CD8-positive, alpha-beta memory T cell (primary cell): Measurements from ENCODE around the gene ATG4A. TPM values are rescaled to one million over a fixed set of nuclear protein-coding genes. Genes with fewer than 3 reads are reported as not detected.

Experiments
- CTCF ChIA-PET: fragments of 350-600 bp; sonication (Branson Sonifier 250); formaldehyde crosslinking; loops from one replicate; lab custom pipeline; 2021; ENCODE audit warnings: antibody characterized with exemption; lab: Charles Lee
- POLR2A ChIA-PET: fragments of 350-600 bp; sonication (Branson Sonifier 250); formaldehyde crosslinking; loops from one replicate; lab custom pipeline; 2021; ENCODE audit warnings: antibody characterized with exemption; lab: Charles Lee
- DNase-seq, 5 donors: peaks; one replicate each; pipeline versions ENCODE4 v3.0.0 to v3.0.0-alpha.2; 2020 to 2022; ENCODE audit warnings: mixed read lengths in 1 of 5
- H3K27ac ChIP-seq: one replicate; pipeline ENCODE4 v1.7.0; 2013; ENCODE audit warnings: low read depth, mild to moderate bottlenecking, low read length, moderate library complexity
- H3K27me3 ChIP-seq: 2 replicates; pipeline ENCODE4 v1.7.0; 2013; ENCODE audit warnings: low read length, mild to moderate bottlenecking; ENCODE audit not compliant: insufficient read depth, poor library complexity, severe bottlenecking
- H3K36me3 ChIP-seq: 2 replicates; pipeline ENCODE4 v1.7.0; 2013; ENCODE audit warnings: mild to moderate bottlenecking, low read length, moderate library complexity; ENCODE audit not compliant: insufficient read depth
- H3K4me1 ChIP-seq: 2 replicates; pipeline ENCODE4 v1.7.0; 2013; ENCODE audit warnings: mild to moderate bottlenecking, low read length, moderate library complexity; ENCODE audit not compliant: insufficient read depth
- H3K4me3 ChIP-seq: 2 replicates; pipeline ENCODE4 v1.7.0; 2013; ENCODE audit warnings: mild to moderate bottlenecking, low read length
- H3K9me3 ChIP-seq: 2 replicates; pipeline ENCODE4 v1.7.0; 2013; ENCODE audit warnings: mild to moderate bottlenecking, low read length
- H3K27ac Mint-ChIP-seq, 8 donors: one replicate each; pipeline ENCODE4 v1.8.0; 2020 to 2021; ENCODE audit warnings: mixed read lengths in 8 of 8, mild to moderate bottlenecking in 6 of 8, inconsistent platforms in 3 of 8, moderate library complexity in 3 of 8
- H3K27me3 Mint-ChIP-seq, 2 donors: one replicate each; pipeline ENCODE4 v1.8.0; 2020 to 2021; ENCODE audit warnings: mixed read lengths in 2 of 2, mild to moderate bottlenecking in 1 of 2, moderate library complexity in 1 of 2
- H3K36me3 Mint-ChIP-seq, 3 donors: one replicate each; pipeline ENCODE4 v1.8.0; 2020 to 2021; ENCODE audit warnings: mixed read lengths in 3 of 3, inconsistent platforms in 1 of 3, mild to moderate bottlenecking in 1 of 3
- H3K4me1 Mint-ChIP-seq, 3 donors: one replicate each; pipeline ENCODE4 v1.8.0; 2020 to 2021; ENCODE audit warnings: mixed read lengths in 3 of 3, inconsistent platforms in 1 of 3, mild to moderate bottlenecking in 1 of 3
- H3K4me3 Mint-ChIP-seq, 7 donors: one replicate each; pipeline ENCODE4 v1.8.0; 2020 to 2021; ENCODE audit warnings: mixed read lengths in 7 of 7, mild to moderate bottlenecking in 6 of 7, moderate library complexity in 4 of 7, inconsistent platforms in 2 of 7
- H3K9me3 Mint-ChIP-seq, 5 donors: one replicate each; pipeline ENCODE4 v1.8.0; 2020 to 2022; ENCODE audit warnings: mixed read lengths in 5 of 5, mild to moderate bottlenecking in 3 of 5, moderate library complexity in 2 of 5, inconsistent platforms in 1 of 5
- polyA plus RNA-seq: library from polyadenylated mRNA; unstranded; fragments of 300-500 nt; fragmentation: Illumina TruSeq; gene quantifications from one replicate; pipeline ENCODE4 v1.2.3, GENCODE V29; 2021
- total RNA-seq, 2 experiments: library from RNA; stranded (reverse); gene quantifications; one replicate each; pipeline ENCODE4 v1.2.3, GENCODE V29; 2021

Gene ATG4A
- total and polyA plus RNA-seq, 3 experiments from 2014 or later = 10.7 to 20.4 (median 10.8) TPM

- no peaks in the 10 kb centered on the region for H3K9me3 ChIP-seq
- H3K4me3 Mint-ChIP-seq = no peak overlapping the region
- peak overlapping the region in 1 of 8 donors; percentile 75 for H3K27ac Mint-ChIP-seq
- peaks cover 0 to 11% of the 10 kb centered on the region in 2 donors for H3K27me3 Mint-ChIP-seq
- H3K9me3 Mint-ChIP-seq = peaks cover 0 to under 1% (median 0%) of the 10 kb centered on the region in 5 donors
- CTCF ChIA-PET = no interaction called here
- POLR2A ChIA-PET = no interaction called here
- no peaks in the 10 kb centered on the region for H3K27me3 ChIP-seq
- no peak for DNase-seq
- peaks cover 3% of the 10 kb centered on the region for H3K36me3 ChIP-seq
- H3K27ac ChIP-seq = no peak overlapping the region
- H3K4me3 ChIP-seq = no peak overlapping the region
- H3K4me1 ChIP-seq = no peaks in the 10 kb centered on the region
- H3K4me1 Mint-ChIP-seq = no peaks in the 10 kb centered on the region
- H3K36me3 Mint-ChIP-seq = peaks cover 0 to 59% (median 4%) of the 10 kb centered on the region in 3 donors
Measured at GRCh38 chrX:108064613-108065012, 27.0 kb upstream of the ATG4A start.

- ChIA-PET CTCF (no interaction called here), POLR2A (no interaction called here)
- peaks cover 0 to 6% of the 10 kb centered on the region in 2 donors for H3K27me3 Mint-ChIP-seq
- H3K36me3 Mint-ChIP-seq = peaks cover 0 to 37% (median 2%) of the 10 kb centered on the region in 3 donors
- H3K9me3 ChIP-seq = no peaks in the 10 kb centered on the region
- H3K36me3 ChIP-seq = peaks cover 3% of the 10 kb centered on the region
- H3K9me3 Mint-ChIP-seq = peaks cover 0 to 1% (median 0%) of the 10 kb centered on the region in 5 donors
- H3K27ac Mint-ChIP-seq = peak overlapping the region in 5 of 8 donors; percentile 30 to 56 (median 39)
- no peak overlapping the region for H3K4me3 Mint-ChIP-seq
- no peaks in the 10 kb centered on the region for H3K4me1 ChIP-seq
- H3K27me3 ChIP-seq = no peaks in the 10 kb centered on the region
- H3K4me1 Mint-ChIP-seq = peaks cover 0 to 3% (median 2%) of the 10 kb centered on the region in 3 donors
- H3K27ac ChIP-seq = no peak overlapping the region
- no peak overlapping the region for H3K4me3 ChIP-seq
- no peak for DNase-seq
Measured at GRCh38 chrX:108068121-108068520, 23.5 kb upstream of the ATG4A start.

GRCh38 chrX:108070891-108071290 is 20.7 kb upstream of the ATG4A start:
- Mint-ChIP-seq H3K36me3 (peaks cover 2 to 50% (median 3%) of the 10 kb centered on the region in 3 donors), H3K27me3 (peaks cover 0 to 6% of the 10 kb centered on the region in 2 donors), H3K4me3 (no peak overlapping the region), H3K27ac (no peak overlapping the region), H3K4me1 (peaks cover 0 to 3% (median 2%) of the 10 kb centered on the region in 3 donors), H3K9me3 (peaks cover 0 to 1% (median 0%) of the 10 kb centered on the region in 5 donors)
- DNase-seq = no peak
- ChIA-PET POLR2A (interaction anchor here (0.6 kb wide), 1 partner anchor 50 kb away, joined by 3 read pairs; no protein-coding TSS in a partner anchor), CTCF (interaction anchor here (1.2 to 2.3 kb wide), 3 partner anchors 11 to 92 kb away, joined by 3 to 14 read pairs (median 3); no protein-coding TSS in a partner anchor)
- Histone ChIP-seq H3K9me3 (no peaks in the 10 kb centered on the region), H3K27ac (no peak overlapping the region), H3K4me3 (no peak overlapping the region), H3K4me1 (no peaks in the 10 kb centered on the region), H3K36me3 (peaks cover 3% of the 10 kb centered on the region), H3K27me3 (no peaks in the 10 kb centered on the region)

GRCh38 chrX:108071578-108071977 is 20.0 kb upstream of the ATG4A start:
- Mint-ChIP-seq H3K36me3 (peaks cover 2 to 54% (median 3%) of the 10 kb centered on the region in 3 donors), H3K27ac (peak overlapping the region in 3 of 8 donors; percentile 24 to 72 (median 27)), H3K9me3 (peaks cover 0 to 1% (median 0%) of the 10 kb centered on the region in 5 donors), H3K27me3 (peaks cover 0 to 4% of the 10 kb centered on the region in 2 donors), H3K4me3 (no peak overlapping the region), H3K4me1 (peaks cover 0 to 3% (median 2%) of the 10 kb centered on the region in 3 donors)
- Histone ChIP-seq H3K4me3 (no peak overlapping the region), H3K27me3 (no peaks in the 10 kb centered on the region), H3K36me3 (peaks cover 3% of the 10 kb centered on the region), H3K27ac (no peak overlapping the region), H3K4me1 (no peaks in the 10 kb centered on the region), H3K9me3 (no peaks in the 10 kb centered on the region)
- ChIA-PET CTCF (interaction anchor here (2.3 kb wide), 1 partner anchor 51 kb away, joined by 14 read pairs; no protein-coding TSS in a partner anchor), POLR2A (no interaction called here)
- no peak for DNase-seq

GRCh38 chrX:108072746-108073145 is 18.8 kb upstream of the ATG4A start:
- ChIA-PET POLR2A (no interaction called here), CTCF (interaction anchor here (1.3 kb wide), 1 partner anchor 9 kb away, joined by 3 read pairs; no protein-coding TSS in a partner anchor)
- H3K4me3 Mint-ChIP-seq = no peak overlapping the region
- no peak overlapping the region for H3K4me3 ChIP-seq
- H3K27me3 Mint-ChIP-seq = peaks cover 0 to 2% of the 10 kb centered on the region in 2 donors
- no peaks in the 10 kb centered on the region for H3K9me3 ChIP-seq
- H3K27me3 ChIP-seq = no peaks in the 10 kb centered on the region
- peaks cover 0 to 1% (median 0%) of the 10 kb centered on the region in 5 donors for H3K9me3 Mint-ChIP-seq
- peak overlapping the region in 1 of 8 donors; percentile 7 for H3K27ac Mint-ChIP-seq
- peaks cover 0 to 3% (median 2%) of the 10 kb centered on the region in 3 donors for H3K4me1 Mint-ChIP-seq
- peaks cover 0 to 53% (median 3%) of the 10 kb centered on the region in 3 donors for H3K36me3 Mint-ChIP-seq
- H3K36me3 ChIP-seq = no peaks in the 10 kb centered on the region
- no peak for DNase-seq
- H3K4me1 ChIP-seq = no peaks in the 10 kb centered on the region
- H3K27ac ChIP-seq = no peak overlapping the region

GRCh38 chrX:108081110-108081509 is 10.5 kb upstream of the ATG4A start:
- Histone ChIP-seq H3K36me3 (peaks cover 8% of the 10 kb centered on the region), H3K4me3 (no peak overlapping the region), H3K27me3 (no peaks in the 10 kb centered on the region), H3K27ac (no peak overlapping the region), H3K4me1 (no peaks in the 10 kb centered on the region), H3K9me3 (no peaks in the 10 kb centered on the region)
- CTCF ChIA-PET = interaction anchor here (1.4 kb wide), 1 partner anchor 8 kb away, joined by 3 read pairs; no protein-coding TSS in a partner anchor
- Mint-ChIP-seq H3K27me3 (peaks cover 0 to 1% of the 10 kb centered on the region in 2 donors), H3K9me3 (no peaks in the 10 kb centered on the region), H3K36me3 (peaks cover 0 to 35% (median 7%) of the 10 kb centered on the region in 3 donors), H3K27ac (peak overlapping the region in 1 of 8 donors; percentile 27), H3K4me1 (no peaks in the 10 kb centered on the region), H3K4me3 (no peak overlapping the region)
- DNase-seq = no peak
- POLR2A ChIA-PET = no interaction called here

GRCh38 chrX:108087792-108088191 is 3.8 kb upstream of the ATG4A start:
- H3K27me3 ChIP-seq = no peaks in the 10 kb centered on the region
- no peaks in the 10 kb centered on the region for H3K9me3 ChIP-seq
- H3K4me1 ChIP-seq = peaks cover 4% of the 10 kb centered on the region
- POLR2A ChIA-PET = no interaction called here
- no peaks in the 10 kb centered on the region for H3K9me3 Mint-ChIP-seq
- H3K27ac Mint-ChIP-seq = no peak overlapping the region
- CTCF ChIA-PET = no interaction called here
- no peak overlapping the region for H3K27ac ChIP-seq
- peak overlapping the region in 1 of 7 donors; percentile 42 for H3K4me3 Mint-ChIP-seq
- DNase-seq = no peak
- H3K36me3 Mint-ChIP-seq = peaks cover 0 to 28% (median 5%) of the 10 kb centered on the region in 3 donors
- peaks cover 13% of the 10 kb centered on the region for H3K36me3 ChIP-seq
- no peak overlapping the region for H3K4me3 ChIP-seq
- H3K4me1 Mint-ChIP-seq = peaks cover 5 to 12% (median 11%) of the 10 kb centered on the region in 3 donors
- H3K27me3 Mint-ChIP-seq = peaks cover 0 to 3% of the 10 kb centered on the region in 2 donors

- no peak for DNase-seq
- Histone ChIP-seq H3K4me3 (no peak overlapping the region), H3K4me1 (peaks cover 4% of the 10 kb centered on the region), H3K27me3 (no peaks in the 10 kb centered on the region), H3K27ac (peak overlapping the region; percentile 10), H3K36me3 (peaks cover 13% of the 10 kb centered on the region), H3K9me3 (no peaks in the 10 kb centered on the region)
- CTCF ChIA-PET = no interaction called here
- Mint-ChIP-seq H3K27ac (peak overlapping the region in 2 of 8 donors; percentile 52 to 54), H3K9me3 (no peaks in the 10 kb centered on the region), H3K27me3 (peaks cover 0 to 3% of the 10 kb centered on the region in 2 donors), H3K36me3 (peaks cover 0 to 28% (median 5%) of the 10 kb centered on the region in 3 donors), H3K4me3 (peak overlapping the region in 1 of 7 donors; percentile 56), H3K4me1 (peaks cover 11 to 18% (median 13%) of the 10 kb centered on the region in 3 donors)
- POLR2A ChIA-PET = no interaction called here
Measured at GRCh38 chrX:108088511-108088910, 3.1 kb upstream of the ATG4A start.
